ENCODE data around the gene SMARCA1.

The SMARCA1 gene

DNA sequence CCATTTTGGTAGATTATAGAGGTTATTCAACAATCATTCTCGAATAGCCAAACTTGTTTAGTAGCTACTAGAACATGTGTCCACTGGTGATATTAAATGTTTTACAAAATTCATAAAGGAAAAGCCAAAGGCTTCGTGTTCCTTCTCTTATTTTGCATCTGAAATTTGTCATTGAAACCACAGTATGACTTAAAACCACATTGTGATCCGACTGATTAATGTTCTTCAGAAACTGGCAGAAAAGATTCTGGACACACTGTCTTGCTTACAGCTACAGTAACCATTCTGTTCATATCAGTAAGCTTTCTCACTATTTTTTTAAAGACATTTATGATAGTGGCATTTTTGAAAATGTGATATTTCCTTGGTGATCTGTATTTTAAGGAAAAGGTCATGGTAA lies 2.6 kb upstream of the SMARCA1 start:
- DNase-seq = no peak

DNA sequence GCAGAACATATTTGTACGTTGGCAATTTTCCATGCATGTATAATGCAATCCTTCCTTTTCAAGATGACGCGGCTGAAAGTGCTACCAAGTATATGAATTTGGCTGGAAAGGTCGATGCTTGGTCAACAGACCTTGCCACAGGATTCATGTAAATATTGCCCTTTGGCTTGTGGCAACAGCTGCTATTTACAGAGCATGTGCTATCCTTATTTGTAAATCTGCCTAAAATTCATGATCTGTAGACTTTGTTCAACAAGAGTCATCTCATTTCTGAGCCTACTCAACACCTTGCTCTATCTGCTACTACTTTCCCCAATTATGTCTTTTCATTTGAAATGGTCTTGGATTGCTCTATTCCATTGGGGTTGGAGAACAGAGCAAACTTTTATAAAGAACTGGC lies 1.9 kb upstream of the SMARCA1 start:
- DNase-seq = no peak

DNA sequence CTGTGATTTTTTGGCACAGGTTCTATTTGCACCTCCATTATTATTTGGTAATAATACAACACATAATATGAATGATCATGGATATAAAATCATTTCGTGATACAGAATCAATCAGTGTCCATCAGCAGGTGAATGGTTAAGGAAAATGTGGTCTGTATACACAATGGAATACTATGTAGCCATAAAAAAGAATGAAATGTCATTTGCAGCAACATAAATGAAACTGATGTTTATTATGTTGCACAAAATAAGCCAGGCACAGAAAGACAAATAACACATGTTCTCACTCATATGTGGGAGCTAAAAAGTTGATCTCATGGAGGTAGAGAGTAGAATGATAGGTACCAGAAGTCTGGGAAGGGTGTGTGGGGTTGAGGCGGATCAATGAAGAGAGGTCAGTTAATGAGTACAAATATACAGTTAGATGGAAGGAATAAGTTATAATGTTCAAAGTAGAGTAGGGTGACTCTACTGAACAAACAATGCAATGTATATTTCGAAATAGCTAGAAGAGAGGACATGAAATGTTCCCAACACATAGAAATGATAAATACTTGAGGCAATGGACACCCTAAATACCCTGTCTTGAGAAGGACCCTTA lies 1.1 kb upstream of the SMARCA1 start:
- DNase-seq = no peak

DNA sequence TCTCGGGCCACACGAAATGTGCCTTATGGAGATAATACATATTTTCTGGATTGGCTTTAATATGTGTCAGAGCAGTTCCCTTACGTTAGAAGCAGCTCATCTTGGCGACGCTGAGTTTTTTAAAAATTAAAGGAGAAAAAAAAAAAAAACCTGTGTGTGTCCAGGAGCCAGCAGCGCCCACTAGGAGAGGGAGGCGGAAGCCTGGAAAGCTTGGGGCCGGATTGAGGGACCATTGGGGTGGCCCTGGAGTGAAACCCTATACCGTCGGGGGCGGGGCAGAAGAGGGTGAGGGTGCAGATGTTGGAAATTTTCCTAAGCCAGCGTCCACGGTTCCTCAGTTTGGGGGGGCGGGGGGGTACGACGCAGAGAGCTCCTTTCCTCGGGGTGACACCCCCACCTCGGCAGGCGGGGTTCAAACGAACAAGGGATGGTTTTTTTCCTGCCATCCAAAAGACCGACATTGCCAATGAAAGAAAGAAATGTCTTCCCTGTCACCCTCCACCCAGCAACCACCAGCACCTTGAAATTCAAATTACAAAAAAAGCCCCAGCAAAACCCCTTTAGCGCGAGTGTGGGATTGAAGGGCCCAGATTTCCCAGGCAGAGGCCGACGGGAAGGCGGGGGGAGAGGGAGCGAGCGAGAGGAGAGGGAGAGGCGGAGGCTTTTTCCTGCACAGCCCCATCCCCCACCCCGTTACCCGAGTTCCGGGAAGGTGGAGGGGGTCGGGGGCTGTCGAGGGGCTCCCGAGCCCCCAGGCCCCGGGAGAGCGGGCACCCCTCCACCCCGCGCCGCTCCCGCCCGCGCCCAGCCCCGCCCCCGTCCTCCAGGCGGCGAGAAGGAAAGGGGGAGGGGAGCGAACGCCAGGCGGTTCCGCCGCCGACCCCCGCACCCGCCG lies 859 bp downstream of the SMARCA1 start:
- DNase-seq = peak; percentile 42

DNA sequence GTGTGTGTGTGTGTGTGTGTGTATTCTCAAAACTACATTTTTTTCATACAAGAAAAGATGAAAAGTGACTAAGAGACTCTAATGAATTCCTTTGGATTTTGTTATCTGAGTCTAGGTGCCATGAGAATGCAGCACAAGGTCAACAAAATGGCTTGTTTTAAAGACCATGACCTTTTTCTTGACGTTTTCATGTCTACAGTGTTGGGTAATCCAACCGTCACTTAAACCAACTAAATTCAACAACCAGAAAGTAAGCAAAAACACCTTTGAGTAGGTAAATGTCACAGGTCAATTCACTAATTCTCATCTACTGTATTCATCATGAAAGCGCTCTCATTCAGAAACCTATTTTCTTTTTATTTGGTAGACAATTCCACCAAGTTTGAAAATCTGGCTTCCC lies 3.1 kb downstream of the SMARCA1 start:
- DNase-seq = no peak

DNA sequence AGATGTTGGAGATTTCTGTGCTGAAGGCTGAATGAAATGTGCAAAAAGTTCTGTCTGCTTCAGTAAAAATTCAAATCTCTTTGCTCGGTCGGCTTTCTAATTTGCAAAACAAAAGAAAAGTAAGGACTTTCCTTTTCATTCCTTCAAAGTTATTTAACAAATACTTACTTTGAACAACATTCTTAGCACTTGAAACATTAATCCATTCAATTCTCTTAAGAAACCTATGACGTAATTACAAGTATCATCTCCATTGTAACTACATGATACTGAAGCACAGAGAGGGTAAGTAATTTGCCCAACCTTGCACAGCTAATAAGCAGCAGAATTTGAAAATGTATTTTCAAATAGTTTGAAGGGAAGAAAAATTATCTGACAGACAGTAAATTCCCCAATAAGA lies 6.9 kb downstream of the SMARCA1 start:
- DNase-seq = no peak

DNA sequence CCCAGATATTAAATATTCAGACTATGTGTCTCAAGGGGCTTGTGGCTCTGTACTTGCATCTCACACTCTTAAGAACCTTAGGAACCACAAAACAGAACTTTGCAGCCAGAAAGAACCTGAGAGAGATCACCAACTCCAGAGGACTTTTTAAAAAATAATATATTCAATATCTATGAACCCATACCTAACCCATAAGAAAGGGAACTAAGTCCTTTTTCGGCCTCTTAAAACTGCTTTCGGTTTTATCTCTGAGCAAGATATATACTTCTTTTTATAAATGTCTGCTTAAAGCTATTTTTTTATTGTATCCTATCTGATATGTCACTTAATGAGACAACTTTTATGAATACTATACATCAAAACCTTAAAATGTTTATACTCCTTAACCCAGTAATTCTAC lies 10.9 kb downstream of the SMARCA1 start:
- DNase-seq = no peak

DNA sequence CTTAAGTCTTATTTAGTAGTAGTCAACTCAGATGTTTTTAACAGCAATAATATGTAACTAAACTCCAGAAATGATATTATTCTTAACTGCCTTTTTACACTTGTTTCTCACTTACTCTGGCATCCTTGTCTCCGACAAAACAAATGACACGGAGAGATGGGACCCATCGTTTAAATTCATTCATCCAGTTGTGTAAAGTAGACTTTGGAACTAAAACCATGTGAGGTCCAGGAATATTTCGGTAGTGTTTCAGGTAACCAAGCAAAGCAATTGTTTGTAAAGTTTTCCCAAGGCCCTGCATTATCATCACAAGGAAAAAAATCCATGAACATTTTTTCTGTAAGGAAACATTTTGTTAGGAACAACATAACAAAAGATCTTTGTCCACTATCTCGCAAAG lies 11.6 kb downstream of the SMARCA1 start:
- DNase-seq = no peak

DNA sequence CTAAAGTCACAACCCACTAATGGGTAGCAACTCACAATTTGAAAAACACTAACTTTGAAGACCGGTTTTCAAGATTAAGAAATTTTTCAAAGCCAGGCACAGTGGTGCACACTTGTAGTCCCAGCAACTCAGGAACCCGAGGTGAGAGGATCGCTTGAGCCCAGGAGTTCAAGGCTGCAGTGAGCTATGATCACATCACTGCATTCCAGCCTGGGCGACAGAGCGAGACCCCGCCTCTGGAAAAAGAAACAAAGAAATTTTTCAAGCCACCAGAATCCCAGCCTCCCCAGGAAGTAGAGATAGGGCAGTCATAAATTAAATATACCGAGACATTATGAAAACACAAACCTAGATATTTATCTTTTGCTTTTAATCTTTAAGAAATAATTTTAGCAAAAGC lies 13.0 kb downstream of the SMARCA1 start:
- DNase-seq = no peak

DNA sequence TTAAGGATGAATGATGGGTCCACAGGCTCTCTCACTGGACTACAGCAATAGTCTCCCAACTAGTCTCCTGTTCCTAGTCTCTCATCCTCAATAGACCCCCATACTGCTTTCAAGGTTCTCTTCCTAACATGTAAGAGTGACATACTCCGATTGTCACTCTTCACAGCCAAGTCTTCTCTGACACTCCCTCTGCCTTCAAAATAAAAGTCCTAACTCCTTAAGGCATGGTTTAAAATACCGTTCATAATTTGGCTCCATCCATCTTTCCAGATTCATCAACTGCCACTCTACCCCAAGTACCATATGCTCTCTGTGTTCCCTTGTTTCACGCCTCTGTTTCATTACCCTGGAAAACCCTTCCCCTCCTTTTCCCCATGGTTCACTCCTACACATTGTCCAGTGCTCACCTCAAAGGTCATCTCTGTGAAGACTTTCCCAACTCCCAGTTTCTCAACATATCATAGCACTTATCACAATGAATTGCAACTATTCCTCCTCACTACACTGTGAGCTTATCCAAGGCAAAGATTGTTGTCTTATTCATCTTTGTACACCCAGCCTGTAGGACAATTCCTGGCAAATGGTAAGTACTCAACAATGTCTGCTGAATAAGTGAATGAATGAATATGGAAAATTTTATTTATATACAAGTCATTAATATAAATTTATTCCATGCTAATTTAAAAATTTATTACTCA lies 26.0 kb downstream of the SMARCA1 start:
- no peak for DNase-seq

DNA sequence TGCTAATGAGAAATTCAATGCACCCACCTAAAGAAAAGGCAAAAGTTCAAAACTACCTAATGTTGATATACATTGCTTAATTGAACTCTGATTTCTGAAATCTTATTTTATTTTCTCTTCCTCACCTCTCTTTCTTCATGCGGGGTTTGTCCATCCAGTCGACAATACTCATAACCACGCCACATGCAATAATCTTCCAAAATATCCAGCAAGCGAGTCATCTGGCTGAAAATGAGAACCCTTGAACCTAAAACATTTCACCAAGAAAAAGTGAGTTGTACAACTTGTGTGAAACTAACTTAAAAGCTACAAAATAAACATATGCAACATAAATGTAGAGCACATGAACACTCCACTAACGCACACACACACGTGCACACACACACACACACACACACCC lies 26.7 kb downstream of the SMARCA1 start:
- no peak for DNase-seq

DNA sequence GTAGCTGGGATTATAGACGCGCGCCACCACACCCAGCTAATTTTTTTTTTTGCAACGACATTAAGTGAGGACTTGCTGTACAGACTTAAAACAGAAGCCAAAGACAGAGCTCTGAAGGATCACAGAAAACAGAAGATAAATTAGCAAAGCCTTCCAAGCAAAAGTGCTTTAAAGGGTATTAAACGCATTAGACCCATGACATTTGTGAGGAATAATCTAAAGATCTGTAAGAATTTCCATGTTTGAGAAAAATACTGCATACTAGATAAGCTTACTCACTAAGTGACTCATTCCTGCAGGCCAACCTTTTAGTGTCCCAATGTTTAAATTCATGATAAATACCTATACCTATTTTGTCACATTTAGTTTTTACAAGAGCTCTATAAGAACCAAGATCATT lies 27.4 kb downstream of the SMARCA1 start:
- no peak for DNase-seq

DNA sequence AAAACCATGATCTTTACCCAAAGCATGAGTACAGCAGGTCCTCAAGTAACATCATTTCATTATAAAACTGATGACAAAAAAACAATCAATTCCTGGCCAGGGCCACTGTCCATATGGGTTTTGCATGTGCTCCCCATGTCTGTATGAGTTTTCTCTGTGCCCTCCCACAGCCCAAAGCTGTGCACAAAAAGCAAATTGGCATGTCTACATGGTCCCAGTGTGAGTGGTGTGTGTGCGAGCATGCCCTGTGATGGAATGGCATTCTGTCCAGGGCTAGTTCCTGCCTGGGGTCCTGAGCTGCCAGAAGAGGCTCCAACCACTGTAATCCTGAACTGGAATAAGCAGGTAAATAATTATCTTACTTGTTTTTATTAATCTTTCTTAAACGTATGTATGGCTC lies 28.4 kb downstream of the SMARCA1 start:
- DNase-seq = no peak

DNA sequence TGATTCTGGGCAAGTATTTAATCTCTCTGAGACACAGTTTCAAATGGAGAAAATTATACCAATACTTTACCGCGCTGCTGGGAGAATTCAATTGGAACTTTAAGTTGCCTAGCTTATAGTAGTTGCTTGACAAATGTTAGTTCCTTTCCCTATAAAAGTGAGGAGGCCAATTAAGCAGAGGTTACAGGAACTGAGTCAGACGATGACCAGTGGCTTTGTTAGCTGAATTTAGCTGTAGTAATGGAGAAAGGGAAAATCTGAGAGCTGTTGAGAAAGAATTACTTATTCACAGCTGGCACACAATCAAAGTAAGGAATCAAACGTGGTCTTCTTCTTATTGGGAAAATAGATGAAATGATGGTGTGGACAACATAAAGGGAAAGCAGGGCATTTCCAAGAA lies 29.6 kb downstream of the SMARCA1 start:
- no peak for DNase-seq

DNA sequence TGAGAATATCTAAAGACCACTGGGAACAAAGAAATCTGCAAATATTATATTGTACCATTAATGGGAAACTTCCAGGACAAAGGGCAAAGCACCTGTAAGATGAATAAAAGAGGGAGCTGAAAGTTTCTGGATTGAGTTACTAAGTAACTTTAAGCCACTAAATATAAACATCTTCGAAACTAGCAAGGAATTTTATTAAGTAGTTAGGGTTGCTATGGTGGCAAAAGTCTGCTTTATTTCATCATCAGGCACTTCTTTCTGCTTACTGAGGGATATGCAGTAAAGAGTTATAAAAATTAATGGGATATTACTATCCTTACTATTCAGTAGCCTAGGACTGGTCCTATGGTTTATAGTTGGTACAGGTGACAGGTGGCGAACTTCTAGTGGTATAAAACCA lies 33.0 kb downstream of the SMARCA1 start:
- DNase-seq = no peak

DNA sequence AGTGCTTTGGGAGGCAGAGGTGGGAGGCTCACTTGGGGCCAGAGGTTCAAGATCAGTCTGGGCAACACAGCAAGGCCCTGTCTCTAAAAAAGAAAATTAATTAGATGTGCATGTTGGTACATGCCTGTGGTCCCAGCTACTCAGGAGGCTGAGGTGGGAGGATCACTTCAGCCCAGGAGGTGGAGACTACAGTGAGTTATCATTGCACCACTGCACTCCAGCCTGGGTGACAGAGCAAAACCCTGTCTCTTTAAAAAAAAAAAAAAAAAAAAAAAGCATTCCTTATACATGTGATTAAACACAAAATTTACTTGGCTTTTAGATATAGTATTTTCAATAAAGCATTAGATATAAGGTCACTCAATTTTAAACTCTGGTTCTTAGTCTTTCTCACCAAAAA lies 34.9 kb downstream of the SMARCA1 start:
- no peak for DNase-seq

DNA sequence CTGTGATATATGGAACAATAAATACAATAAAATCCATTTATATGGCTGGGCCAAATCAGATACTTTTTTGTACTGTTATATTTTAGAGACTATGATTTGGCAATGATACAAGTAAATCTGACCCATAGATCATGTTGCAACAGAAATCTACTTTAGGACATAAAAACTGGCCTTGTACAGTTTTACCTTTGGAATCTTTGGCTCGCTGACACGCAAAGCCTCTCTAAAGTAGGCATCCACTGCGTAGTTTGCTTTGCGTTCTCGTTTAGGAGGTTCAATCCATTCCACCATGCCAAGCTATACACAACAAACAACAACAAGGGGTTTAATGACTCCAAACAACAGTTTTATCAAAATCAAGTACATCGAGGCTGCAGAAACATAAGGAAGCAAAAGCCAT lies 42.4 kb downstream of the SMARCA1 start:
- DNase-seq = no peak

DNA sequence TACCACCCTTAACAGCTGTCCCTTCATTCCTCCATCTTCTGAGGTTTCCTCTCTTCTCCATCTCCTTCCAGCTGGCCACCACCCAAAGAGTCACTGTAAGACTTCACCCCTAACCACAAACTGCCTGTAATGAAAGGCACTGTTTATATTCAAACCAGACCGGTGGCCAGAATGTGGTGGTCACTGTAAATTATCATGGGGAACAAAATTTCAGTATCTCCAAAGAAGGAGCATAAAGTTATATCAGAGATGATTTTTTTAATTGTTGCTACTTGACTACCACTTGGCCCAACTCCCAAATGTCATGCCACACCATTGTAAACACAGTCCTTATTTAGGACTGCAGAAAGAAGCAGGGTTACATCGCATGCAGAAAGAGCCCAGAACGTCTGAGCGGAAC lies 44.8 kb downstream of the SMARCA1 start:
- no peak for DNase-seq

DNA sequence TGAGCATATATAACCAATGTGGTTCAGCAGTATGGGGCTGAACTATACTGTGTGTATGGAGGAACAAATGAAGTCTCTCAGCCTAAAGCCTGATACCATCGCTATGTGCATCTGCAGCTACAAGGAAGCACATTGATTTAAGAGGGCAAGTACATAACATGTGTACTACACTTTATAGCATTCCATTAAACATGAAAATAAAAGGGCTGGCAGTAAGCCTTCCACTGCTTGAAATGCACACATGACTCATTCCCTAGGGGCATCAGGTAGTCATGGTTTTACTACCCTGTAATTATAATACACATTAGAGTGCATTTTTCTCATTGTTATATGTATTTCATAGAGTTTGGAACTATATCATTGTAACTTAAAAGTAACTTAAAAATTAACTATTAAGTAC lies 51.2 kb downstream of the SMARCA1 start:
- DNase-seq = no peak

DNA sequence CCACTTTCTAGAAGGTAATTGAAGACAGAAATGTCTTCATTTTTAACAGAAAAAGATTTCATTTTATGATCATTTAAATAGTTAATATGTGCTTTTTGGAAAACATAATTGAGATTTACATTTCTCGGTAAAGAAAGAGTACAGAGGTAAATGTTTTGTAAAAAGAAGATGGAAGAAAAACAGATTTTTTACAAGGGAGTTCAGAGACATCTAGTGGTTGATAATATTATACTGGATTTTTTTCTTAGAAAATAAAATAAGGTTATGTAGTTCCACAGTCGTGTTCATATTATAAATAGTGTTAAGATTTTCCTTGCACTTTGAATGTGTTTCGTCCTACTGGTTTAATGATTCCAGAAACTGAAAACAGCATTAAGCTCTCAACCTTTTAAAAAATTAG lies 60.6 kb downstream of the SMARCA1 start:
- DNase-seq = no peak

DNA sequence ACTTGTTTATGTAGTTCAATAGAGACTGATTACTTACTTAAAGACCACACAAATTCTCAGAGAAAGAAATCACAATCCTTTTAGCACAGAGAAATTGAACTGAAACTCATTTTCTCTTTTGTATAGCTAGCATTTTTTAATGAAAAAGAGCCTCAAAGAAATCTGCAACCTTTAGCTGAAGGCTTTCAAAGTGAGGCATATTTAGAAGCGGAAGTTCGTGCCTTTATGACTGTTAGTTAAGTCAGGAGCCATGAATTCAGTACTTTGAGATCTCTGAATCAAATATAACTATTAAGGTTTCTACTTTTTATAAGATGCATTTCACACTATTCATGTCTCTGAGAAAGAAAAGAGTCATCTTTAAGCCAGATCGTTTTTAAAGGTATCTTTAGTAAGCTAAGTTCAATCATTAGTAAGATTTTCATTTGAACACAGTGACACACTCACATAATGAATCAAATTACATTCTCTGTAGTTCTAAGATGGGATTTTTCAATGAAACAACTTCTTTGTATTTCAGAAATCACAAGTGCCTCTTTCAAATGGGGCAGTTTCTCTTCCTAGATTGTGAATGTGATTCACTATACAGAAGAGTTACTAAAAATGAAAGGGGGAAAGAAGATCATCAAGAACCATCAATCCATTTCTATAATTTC lies 61.4 kb downstream of the SMARCA1 start:
- DNase-seq = no peak

DNA sequence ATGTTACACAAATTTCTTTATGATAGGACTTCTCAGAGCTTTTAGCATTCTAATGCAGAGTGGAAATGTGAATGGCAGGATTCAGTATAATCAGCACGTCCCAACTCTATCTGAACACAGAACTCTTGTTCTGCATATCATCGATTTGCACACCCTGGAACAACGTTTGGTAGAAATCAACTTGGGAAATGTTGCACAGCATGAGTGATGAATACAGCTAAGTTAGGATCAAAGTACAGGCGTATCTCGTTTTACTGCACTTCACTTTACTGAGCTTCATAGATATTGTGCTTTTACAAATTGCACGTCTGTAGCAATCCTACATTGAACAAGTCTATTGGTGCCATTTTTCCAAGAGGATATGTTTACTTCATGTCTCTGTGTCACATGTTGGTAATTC lies 70.8 kb downstream of the SMARCA1 start:
- no peak for DNase-seq

DNA sequence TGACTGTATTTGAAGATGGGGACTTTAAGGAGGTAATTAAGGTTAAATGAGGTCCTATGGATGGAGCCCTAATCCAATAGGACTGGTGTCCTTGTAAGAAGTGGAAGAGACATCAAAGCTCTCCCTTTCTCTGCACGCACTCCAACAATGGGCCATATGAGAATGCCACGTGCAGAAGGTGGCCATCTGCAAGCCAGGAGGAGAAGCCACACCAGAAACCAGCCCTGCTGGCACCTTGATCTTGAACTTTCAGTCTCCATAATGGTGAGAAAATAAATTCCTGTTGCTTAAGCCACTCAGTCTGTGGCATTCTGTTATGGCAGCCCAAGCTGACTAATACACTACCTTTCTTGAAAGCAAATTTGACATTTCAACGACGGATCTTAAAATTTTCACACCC lies 73.2 kb downstream of the SMARCA1 start:
- DNase-seq = no peak

DNA sequence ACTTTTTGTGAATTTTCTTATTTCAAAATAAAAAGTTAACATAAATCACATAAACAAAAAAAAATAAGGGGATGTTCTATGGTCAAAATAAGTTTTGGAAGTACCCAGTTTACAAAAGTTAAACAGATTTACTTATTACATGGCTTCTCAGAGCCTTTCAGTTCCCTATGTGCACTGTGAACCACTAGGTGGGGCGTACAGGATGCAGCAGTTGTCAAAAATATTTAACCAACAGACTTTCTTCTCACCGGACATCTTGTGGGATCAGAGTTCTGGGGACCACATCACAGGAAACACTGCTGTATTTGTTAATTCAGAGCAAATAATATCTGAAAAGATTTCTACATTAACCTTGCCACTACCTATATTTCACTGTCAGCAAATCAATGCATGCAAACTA lies 74.1 kb downstream of the SMARCA1 start:
- no peak for DNase-seq

Measured in NCI-H2227 treated with DMSO at 0.1 percent for 48 hours (cell line).